ENCODE measurements around the gene MAN2C1. TPM values are rescaled to one million over a fixed set of nuclear protein-coding genes. Genes with fewer than 3 reads are reported as not detected.
"Not testable (repeated sequence)": the region's sequence is repeated elsewhere in the genome, so short reads cannot be mapped to it uniquely, and the experiment has no call there.

Gene MAN2C1
- total and polyA plus RNA-seq, 2 experiments from 2014 or later, result 53.0 to 110 TPM

- Histone ChIP-seq H4K20me1 (ENCODE audit: insufficient read depth) (no peaks in the 10 kb centered on the region), H3F3A (ENCODE audit: insufficient read depth) (no peaks in the 10 kb centered on the region), H3K4me2 (ENCODE audit: unreplicated experiment) (no peak overlapping the region), H3K79me2 (ENCODE audit: insufficient read depth) (no peaks in the 10 kb centered on the region), H3K9me3 (ENCODE audit: low read depth) (no peaks in the 10 kb centered on the region), H3K27ac (no peak overlapping the region), H3K9ac (no peak overlapping the region), H3K9me2 (ENCODE audit: insufficient read depth) (no peaks in the 10 kb centered on the region), H3K4me1 (ENCODE audit: insufficient read depth) (no peaks in the 10 kb centered on the region), H2AFZ (no peak overlapping the region), H3K4me3 (no peak overlapping the region), H3K27me3 (replicated peaks; ENCODE audit: insufficient read depth) (peaks cover 8% of the 10 kb centered on the region), H3K36me3 (ENCODE audit: low read depth) (no peaks in the 10 kb centered on the region)
- DNase-seq, result no peak
- 77 to 80% methylated on average over 4 of the region's 4 CpGs for WGBS, 2 experiments (ENCODE audit: low coverage in 1 of 2, low lambda C conversion rate in 2 of 2, missing lambda C conversion rate in 2 of 2)
- in situ Hi-C loops (cut with MboI), result no loop called here
- no peak for TF ChIP-seq EZH2 (IDR thresholded peaks at IDR 0.05; ENCODE audit: insufficient read depth, poor library complexity, severe bottlenecking)
- TF ChIP-seq EZH2phosphoT487 (IDR thresholded peaks at IDR 0.05; ENCODE audit: insufficient read depth, low read depth), result no peak
Measured at GRCh38 chr15:75325922-75326321, 42.5 kb downstream of the MAN2C1 start.

- Histone ChIP-seq H4K20me1 (ENCODE audit: insufficient read depth) (no peaks in the 10 kb centered on the region), H3K4me1 (ENCODE audit: insufficient read depth) (no peaks in the 10 kb centered on the region), H3K79me2 (ENCODE audit: insufficient read depth) (no peaks in the 10 kb centered on the region), H3F3A (ENCODE audit: insufficient read depth) (no peaks in the 10 kb centered on the region), H3K9ac (no peak overlapping the region), H3K9me2 (ENCODE audit: insufficient read depth) (no peaks in the 10 kb centered on the region), H3K9me3 (ENCODE audit: low read depth) (no peaks in the 10 kb centered on the region), H2AFZ (no peak overlapping the region), H3K36me3 (ENCODE audit: low read depth) (no peaks in the 10 kb centered on the region), H3K27me3 (replicated peaks; ENCODE audit: insufficient read depth) (peaks cover 8% of the 10 kb centered on the region), H3K4me3 (no peak overlapping the region), H3K27ac (no peak overlapping the region), H3K4me2 (ENCODE audit: unreplicated experiment) (no peak overlapping the region)
- 62 to 73% methylated on average over 6 of the region's 6 CpGs for WGBS, 2 experiments (ENCODE audit: low coverage in 1 of 2, low lambda C conversion rate in 2 of 2, missing lambda C conversion rate in 2 of 2)
- in situ Hi-C loops (cut with MboI), result no loop called here
- no peak for TF ChIP-seq EZH2phosphoT487 (IDR thresholded peaks at IDR 0.05; ENCODE audit: insufficient read depth, low read depth)
- no peak for TF ChIP-seq EZH2 (IDR thresholded peaks at IDR 0.05; ENCODE audit: insufficient read depth, poor library complexity, severe bottlenecking)
- no peak for DNase-seq
Measured at GRCh38 chr15:75321711-75322110, 46.7 kb downstream of the MAN2C1 start.

GRCh38 chr15:75319231-75319897, 49.0 kb downstream of the MAN2C1 start:
- H4K20me1 ChIP-seq (ENCODE audit: insufficient read depth); H3K79me2 ChIP-seq (ENCODE audit: insufficient read depth); in situ Hi-C loops (cut with MboI); H2AFZ ChIP-seq; H3K9me2 ChIP-seq (ENCODE audit: insufficient read depth); H3K27ac ChIP-seq; H3K9me3 ChIP-seq (ENCODE audit: low read depth); H3K4me1 ChIP-seq (ENCODE audit: insufficient read depth); H3K4me3 ChIP-seq; DNase-seq; H3K4me2 ChIP-seq (ENCODE audit: unreplicated experiment); H3K9ac ChIP-seq; H3K36me3 ChIP-seq (ENCODE audit: low read depth); H3F3A ChIP-seq (ENCODE audit: insufficient read depth): not testable (repeated sequence)
- peaks cover 15% of the 10 kb centered on the region for H3K27me3 ChIP-seq (replicated peaks; ENCODE audit: insufficient read depth)
- 64 to 66% methylated on average over 5 of the region's 5 CpGs for WGBS, 2 experiments (ENCODE audit: low coverage in 1 of 2, low lambda C conversion rate in 2 of 2, missing lambda C conversion rate in 2 of 2)

- no peaks in the 10 kb centered on the region for H3K9me2 ChIP-seq (ENCODE audit: insufficient read depth)
- no peaks in the 10 kb centered on the region for H4K20me1 ChIP-seq (ENCODE audit: insufficient read depth)
Measured at GRCh38 chr15:75314552-75315290, 53.7 kb downstream of the MAN2C1 start.

More at GRCh38 chr15:75314552-75315290, 53.7 kb downstream of the MAN2C1 start:
- TF ChIP-seq EZH2phosphoT487 (IDR thresholded peaks at IDR 0.05; ENCODE audit: insufficient read depth, low read depth), result no peak
- TF ChIP-seq EZH2 (IDR thresholded peaks at IDR 0.05; ENCODE audit: insufficient read depth, poor library complexity, severe bottlenecking), result no peak
- H3K9me3 ChIP-seq (ENCODE audit: low read depth), result no peaks in the 10 kb centered on the region
- in situ Hi-C loops (cut with MboI), result no loop called here
- H3K36me3 ChIP-seq (ENCODE audit: low read depth), result no peaks in the 10 kb centered on the region
- H3K79me2 ChIP-seq (ENCODE audit: insufficient read depth), result no peaks in the 10 kb centered on the region
- H3K4me2 ChIP-seq (ENCODE audit: unreplicated experiment), result no peak overlapping the region
- no peak overlapping the region for H3K4me3 ChIP-seq
- peaks cover 11% of the 10 kb centered on the region for H3K27me3 ChIP-seq (replicated peaks; ENCODE audit: insufficient read depth)
- H2AFZ ChIP-seq, result no peak overlapping the region
- no peak for DNase-seq
- H3K4me1 ChIP-seq (ENCODE audit: insufficient read depth), result no peaks in the 10 kb centered on the region; the same call in 1 of the 2 replicates
- H3K9ac ChIP-seq, result no peak overlapping the region
- no peaks in the 10 kb centered on the region for H3F3A ChIP-seq (ENCODE audit: insufficient read depth)
- no peak overlapping the region for H3K27ac ChIP-seq
- WGBS, 2 experiments (ENCODE audit: low coverage in 1 of 2, low lambda C conversion rate in 2 of 2, missing lambda C conversion rate in 2 of 2), result 56 to 62% methylated on average over 5 of the region's 5 CpGs

Measured in GM23248 (cell line).